HTR-8/SVneo (cell line): ENCODE results near the gene OR52B4.
"Not testable (repeated sequence)": the region's sequence is repeated elsewhere in the genome, so short reads cannot be mapped to it uniquely, and the experiment has no call there.

Experiments
- DNase-seq: peaks from one replicate; pipeline ENCODE4 v3.0.0; 2011; ENCODE audit warnings: low spot score, mixed read lengths; ENCODE audit not compliant: insufficient read length
- FAIRE-seq: peaks from 2 replicates; lab custom pipeline; 2011; peaks lifted over from hg19 to GRCh38; lab: Jason Lieb, UNC

The OR52B4 gene

GRCh38 chr11:4368286-4368685 lies at the start of gene OR52B4:
OR52B4 (minus strand) TSS chr11:4368386; CDS start chr11:4368295, 91 bp downstream.
- FAIRE-seq = no peak
- DNase-seq = no peak

GRCh38 chr11:4416816-4417215 lies 48.6 kb upstream of the OR52B4 start:
- DNase-seq (no peak), FAIRE-seq (no peak)

DNA sequence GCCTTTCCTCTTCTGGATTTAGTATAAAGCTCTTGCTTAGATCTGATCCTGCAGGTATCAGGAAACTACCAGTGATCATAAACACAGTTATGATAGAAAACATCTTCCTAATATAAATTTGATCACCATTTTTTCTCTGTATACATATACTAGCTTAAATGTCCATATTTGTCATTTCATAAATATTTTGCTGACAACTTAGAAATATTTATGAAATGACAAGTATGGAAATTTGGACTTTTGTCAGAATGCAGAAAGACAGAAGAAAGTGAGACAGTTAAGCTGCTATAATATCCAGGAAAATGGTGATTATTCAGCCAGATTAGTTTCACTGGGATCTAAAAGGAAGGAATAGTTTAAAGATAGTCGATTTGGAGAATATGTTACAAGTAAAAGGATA lies 48.1 kb upstream of the OR52B4 start:
- FAIRE-seq = no peak

GRCh38 chr11:4406206-4406605 lies 38.0 kb upstream of the OR52B4 start:
- DNase-seq, FAIRE-seq: not testable (repeated sequence)

More for the DNA sequence above, 48.1 kb upstream of the OR52B4 start:
- no peak for DNase-seq

- no peak for FAIRE-seq
- DNase-seq = no peak
Measured at GRCh38 chr11:4393858-4394223, 25.7 kb upstream of the OR52B4 start.

DNA sequence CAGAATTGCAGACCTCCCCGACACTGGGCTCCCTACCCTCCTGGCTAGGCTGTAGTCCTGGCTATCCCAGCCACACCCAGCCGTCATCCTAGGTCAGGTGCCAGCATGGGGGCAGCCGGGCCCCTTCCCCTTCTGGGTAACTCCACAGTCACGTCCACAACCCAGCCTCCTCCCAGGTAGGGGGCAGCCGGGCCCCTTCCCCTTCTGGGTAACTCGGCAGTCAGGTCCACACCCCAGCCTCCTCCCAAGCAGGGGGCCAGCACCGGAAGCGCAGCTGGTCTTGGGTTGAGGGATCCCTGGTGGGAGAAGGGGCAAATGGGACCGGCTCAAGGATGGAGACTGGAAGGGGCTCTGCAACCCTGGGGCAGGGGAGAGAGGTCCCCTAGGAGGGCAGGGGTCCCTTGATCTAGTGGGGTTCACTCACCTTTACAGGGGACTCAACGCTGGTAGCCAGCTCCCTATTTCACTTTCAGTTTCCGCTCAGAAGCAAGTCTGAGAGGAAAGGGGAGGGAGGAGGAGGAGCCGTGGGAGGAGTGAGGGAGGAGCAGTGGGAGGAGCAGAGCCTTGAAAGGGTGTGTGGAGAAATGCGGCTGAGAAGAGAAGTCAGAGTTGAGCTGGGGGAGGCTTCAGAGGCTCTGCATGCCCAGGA lies 25.1 kb upstream of the OR52B4 start, which contains the start of gene TRIM21:
TRIM21 (minus strand) TSS at position 494 of the 649 bp plus-strand sequence. CDS start 3,293 bp downstream, outside the sequence.
- DNase-seq = peak; percentile 79
- FAIRE-seq = peak; percentile 9

DNA sequence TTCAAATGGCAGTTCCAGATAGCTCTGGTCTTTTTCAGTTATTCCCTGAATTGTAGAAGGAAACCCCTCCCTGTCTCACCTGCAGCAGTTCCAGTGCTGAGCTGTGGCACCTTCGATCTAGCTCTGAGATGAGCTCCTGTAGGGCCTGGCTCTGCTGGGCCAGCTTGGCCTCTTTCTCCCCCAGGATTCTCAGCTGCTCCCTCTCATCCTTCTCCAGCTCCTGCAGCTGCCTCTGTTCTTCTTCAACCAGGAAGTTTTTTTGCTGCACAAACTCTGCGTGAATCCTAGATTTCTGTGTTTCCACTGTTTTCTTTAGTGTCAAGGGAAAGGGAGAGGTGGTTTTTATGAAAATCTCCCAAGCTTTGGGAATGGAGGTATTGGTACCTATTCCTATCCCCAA lies 20.0 kb upstream of the OR52B4 start:
- no peak for FAIRE-seq
- DNase-seq = no peak

DNA sequence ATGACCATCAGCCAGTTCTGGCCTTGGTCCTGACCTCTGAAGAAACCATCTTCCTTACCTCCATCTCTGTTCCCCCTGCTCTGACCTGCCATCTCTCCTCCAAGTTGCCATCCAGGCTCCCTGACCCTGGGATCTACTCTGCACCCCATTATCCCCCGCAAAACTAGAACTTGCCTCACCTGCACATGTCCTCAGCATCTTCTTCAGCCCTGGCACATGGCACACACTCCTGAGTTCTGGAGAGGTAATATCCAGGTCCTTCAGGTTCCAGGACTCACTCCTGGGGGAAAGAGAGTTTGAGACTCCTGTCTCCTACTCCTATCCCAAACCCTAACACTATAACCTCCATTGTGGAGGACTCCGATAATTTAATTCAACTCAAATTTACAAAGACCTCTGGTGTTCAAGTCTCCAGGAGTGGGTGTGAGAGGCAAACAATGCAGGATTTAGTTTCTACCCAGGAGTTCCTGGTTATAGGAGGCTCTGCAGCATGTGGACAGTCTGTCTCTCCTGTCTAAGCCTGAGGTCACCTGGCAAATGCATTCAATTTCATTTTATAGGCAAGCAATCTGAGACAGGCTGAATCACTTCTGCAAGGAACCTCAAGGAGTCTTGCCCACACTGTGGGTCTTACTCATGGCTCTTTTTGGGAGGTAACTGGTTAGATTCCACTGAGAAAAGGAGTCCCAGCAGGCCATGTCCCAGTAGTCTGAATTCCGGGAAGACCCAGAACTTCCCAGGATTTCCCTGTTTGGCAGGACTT lies 18.0 kb upstream of the OR52B4 start:
- FAIRE-seq = no peak

GRCh38 chr11:4381901-4382300 lies 13.7 kb upstream of the OR52B4 start:
- no peak for FAIRE-seq
- DNase-seq = no peak

More for the DNA sequence above, 18.0 kb upstream of the OR52B4 start:
- no peak for DNase-seq

DNA sequence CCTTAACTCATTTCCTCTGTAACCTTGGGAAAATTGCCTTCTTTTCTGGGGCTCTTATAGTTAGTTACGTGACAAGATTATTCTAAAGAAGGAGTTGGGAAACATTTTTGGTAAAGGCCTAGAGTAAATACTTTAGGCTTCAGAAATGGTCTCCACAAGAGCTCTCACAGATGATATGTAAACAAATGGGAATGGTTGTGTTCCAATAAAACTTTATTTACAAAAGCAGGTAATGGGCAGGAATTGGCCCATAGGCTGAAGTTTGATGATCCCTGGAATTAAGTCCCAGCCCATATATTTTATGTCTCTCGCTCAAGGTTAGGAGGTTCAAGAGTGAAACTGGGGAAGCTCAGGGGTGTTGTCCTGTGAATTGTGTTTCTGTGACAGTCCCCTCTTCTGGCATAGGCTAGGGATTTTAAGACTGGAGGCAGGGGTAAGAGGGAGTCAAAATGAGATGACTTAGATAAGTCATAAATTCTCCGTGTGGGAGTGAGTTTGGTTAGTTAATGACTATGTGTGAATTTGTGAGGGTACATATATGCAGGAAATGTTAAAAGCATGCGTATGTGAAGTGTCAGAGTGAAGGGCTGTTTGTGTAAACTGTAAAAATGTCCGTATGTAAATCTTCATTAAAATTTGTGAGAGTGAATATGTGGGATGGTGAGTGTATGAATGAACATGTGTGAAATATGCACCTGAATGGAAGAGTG lies 7.4 kb upstream of the OR52B4 start:
- FAIRE-seq (no peak), DNase-seq (no peak)

DNA sequence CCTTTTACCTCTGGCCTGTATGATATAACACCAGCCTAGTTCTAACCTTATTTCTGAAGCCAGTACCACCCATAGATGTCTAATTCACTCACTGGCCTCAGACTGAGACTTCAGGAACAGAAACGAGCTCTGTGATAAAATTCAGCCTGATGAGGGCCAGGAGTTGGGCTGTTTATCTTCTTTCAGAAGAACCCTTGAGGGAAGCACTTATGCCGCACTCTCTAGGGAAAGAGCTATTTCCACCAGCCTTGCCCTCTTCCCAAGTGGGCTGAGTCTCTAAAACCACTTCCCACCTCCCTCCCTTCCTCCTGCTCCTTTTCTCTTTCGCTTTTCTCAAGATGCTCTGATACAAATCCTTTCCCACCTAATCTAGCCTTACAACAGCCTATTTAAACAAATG lies 2.0 kb upstream of the OR52B4 start:
- FAIRE-seq (no peak), DNase-seq (no peak)

DNA sequence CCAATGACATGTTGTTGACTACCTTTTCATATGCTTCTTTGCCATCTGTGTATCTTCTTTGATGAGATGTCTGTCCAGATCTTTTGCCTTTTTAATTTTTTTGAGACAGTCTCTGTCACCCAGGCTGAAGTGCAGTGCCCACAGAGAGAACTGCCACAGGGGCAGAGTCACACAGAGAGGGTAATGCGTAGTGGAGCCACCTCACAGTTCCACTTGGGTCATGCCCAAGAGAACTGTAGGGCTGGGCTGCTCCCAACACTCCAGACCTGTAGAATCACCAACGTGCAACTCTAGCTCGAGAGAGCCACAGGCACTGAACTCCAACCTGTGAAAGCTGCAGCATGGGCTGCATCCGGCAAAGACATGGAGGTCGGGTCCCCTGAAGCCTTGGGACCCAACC lies 20.0 kb downstream of the OR52B4 start:
- DNase-seq, FAIRE-seq: not testable (repeated sequence)

GRCh38 chr11:4345366-4345765 lies 22.8 kb downstream of the OR52B4 start:
- DNase-seq, FAIRE-seq: not testable (repeated sequence)

GRCh38 chr11:4334356-4334755 lies 33.8 kb downstream of the OR52B4 start:
- FAIRE-seq, DNase-seq: not testable (repeated sequence)
